Kidney (tissue), 14 donors: ENCODE data around the gene ZFAND3. TPM values are rescaled to one million over a fixed set of nuclear protein-coding genes. Genes with fewer than 3 reads are reported as not detected.

Experiments used
- DNase-seq, 5 donors: peaks; one replicate each; pipeline ENCODE4 v3.0.0-alpha.2; 2013 to 2020
- FAIRE-seq: peaks from 2 replicates; lab custom pipeline; 2012; peaks lifted over from hg19 to GRCh38; lab: Jason Lieb, UNC
- H3K27ac ChIP-seq, 2 donors: one replicate each; pipeline ENCODE4 v1.7.0; 2013; ENCODE audit warnings: low read depth in 2 of 2, low read length in 2 of 2, inconsistent platforms in 1 of 2
- H3K27me3 ChIP-seq: one replicate; pipeline ENCODE4 v1.7.1; 2013; ENCODE audit warnings: low read length, inconsistent platforms; ENCODE audit not compliant: control insufficient read depth, insufficient read depth
- H3K36me3 ChIP-seq, 3 donors: one replicate each; pipeline versions ENCODE4 v1.7.0 to v1.7.1; 2013; ENCODE audit warnings: low read length in 3 of 3, control low read depth in 1 of 3, inconsistent platforms in 1 of 3; ENCODE audit not compliant: insufficient read depth in 3 of 3, control insufficient read depth in 2 of 3
- H3K4me1 ChIP-seq, 3 donors: one replicate each; pipeline versions ENCODE4 v1.7.0 to v1.7.1; 2013; ENCODE audit warnings: low read length in 3 of 3, inconsistent platforms in 1 of 3, low read depth in 1 of 3; ENCODE audit not compliant: control insufficient read depth in 2 of 3, insufficient read depth in 2 of 3
- H3K4me3 ChIP-seq, 3 donors: one replicate each; pipeline versions ENCODE4 v1.7.0 to v1.8.1; 2013; ENCODE audit warnings: low read length in 3 of 3, control low read depth in 1 of 3, inconsistent platforms in 1 of 3
- H3K9ac ChIP-seq, 3 donors: one replicate each; pipeline versions ENCODE4 v1.7.0 to v1.7.1; 2013; ENCODE audit warnings: low read length in 3 of 3, control low read depth in 1 of 3, inconsistent platforms in 1 of 3
- H3K9me3 ChIP-seq, 3 donors: one replicate each; pipeline versions ENCODE4 v1.7.0 to v1.7.1; 2013; ENCODE audit warnings: low read length in 3 of 3, control low read depth in 1 of 3, inconsistent platforms in 1 of 3; ENCODE audit not compliant: control insufficient read depth in 2 of 3, insufficient read depth in 1 of 3
- intact Hi-C: fragments of 100-400 bp; cut with DNase I; formaldehyde crosslinking; loops from one replicate; pipeline ENCODE4 v1.11.1; 2022
- polyA plus RNA-seq: library from polyadenylated mRNA; stranded (reverse); fragments of 350-450 nt; fragmentation: Illumina TruSeq; extraction: RNeasy Lipid Tissue Mini Kit (QIAGEN cat#74804); gene quantifications from one replicate; pipeline ENCODE4 v1.2.3, GENCODE V29; 2014; ENCODE audit warnings: low read depth, low replicate concordance; ENCODE audit not compliant: insufficient read depth
- total RNA-seq: library from RNA; stranded (reverse); fragmentation: NEBNext Ultra II Directional; extraction: Animal tissue kit (Norgen Biotek cat#: 25700); gene quantifications from one replicate; pipeline ENCODE4 v1.2.1, GENCODE V29; 2021
- TF ChIP-seq, protein P1 (sequence below): IDR thresholded peaks from 3 replicates; pipeline ENCODE4 v1.5.1; 2012; ENCODE audit warnings: mild to moderate bottlenecking, moderate library complexity, borderline replicate concordance; ENCODE audit not compliant: insufficient read depth; ENCODE audit errors: extremely low read depth
- donor health status: control.
- donor health status: control.
- donor health status: control.
- donor health status: control.
- donor health status: control.
- donor health status: DM: yes; HTN: yes; CAD: no.
- donor health status: Normal renal cell carcinoma (clear cell type).

ZFAND3 gene
- total and polyA plus RNA-seq, 2 donors from 2014 or later: 44.6 to 104 TPM

DNA sequence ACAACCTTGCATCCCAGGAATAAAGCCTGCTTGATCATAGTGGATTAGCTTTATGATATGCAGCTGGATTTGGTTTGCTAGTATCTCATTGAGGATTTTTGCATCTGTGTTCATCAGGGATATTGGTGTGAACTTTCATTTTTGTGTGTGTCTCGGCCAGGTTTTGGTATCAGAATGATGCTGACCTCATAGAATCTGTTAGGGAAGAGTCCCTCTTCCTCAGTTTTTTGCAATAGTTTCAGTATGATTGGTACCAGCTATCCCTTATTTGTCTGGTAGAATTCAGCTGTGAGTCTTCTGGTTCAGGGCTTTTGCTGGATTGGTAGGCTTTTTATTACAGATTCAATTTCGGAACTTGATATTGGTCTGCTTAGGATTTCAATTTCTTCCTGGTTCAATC lies 132.5 kb downstream of the ZFAND3 start:
- H3K4me3 ChIP-seq: no peak overlapping the region
- TF ChIP-seq, protein P1, sequence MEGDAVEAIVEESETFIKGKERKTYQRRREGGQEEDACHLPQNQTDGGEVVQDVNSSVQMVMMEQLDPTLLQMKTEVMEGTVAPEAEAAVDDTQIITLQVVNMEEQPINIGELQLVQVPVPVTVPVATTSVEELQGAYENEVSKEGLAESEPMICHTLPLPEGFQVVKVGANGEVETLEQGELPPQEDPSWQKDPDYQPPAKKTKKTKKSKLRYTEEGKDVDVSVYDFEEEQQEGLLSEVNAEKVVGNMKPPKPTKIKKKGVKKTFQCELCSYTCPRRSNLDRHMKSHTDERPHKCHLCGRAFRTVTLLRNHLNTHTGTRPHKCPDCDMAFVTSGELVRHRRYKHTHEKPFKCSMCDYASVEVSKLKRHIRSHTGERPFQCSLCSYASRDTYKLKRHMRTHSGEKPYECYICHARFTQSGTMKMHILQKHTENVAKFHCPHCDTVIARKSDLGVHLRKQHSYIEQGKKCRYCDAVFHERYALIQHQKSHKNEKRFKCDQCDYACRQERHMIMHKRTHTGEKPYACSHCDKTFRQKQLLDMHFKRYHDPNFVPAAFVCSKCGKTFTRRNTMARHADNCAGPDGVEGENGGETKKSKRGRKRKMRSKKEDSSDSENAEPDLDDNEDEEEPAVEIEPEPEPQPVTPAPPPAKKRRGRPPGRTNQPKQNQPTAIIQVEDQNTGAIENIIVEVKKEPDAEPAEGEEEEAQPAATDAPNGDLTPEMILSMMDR: no peak
- DNase-seq (no peak), FAIRE-seq (no peak)
- H3K27ac ChIP-seq: no peak overlapping the region
- intact Hi-C loops: no loop called here
- no peaks in the 10 kb centered on the region for H3K36me3 ChIP-seq
- peaks cover 0 to 9% (median 2%) of the 10 kb centered on the region in 3 donors for H3K4me1 ChIP-seq
- no peak overlapping the region for H3K9ac ChIP-seq
- H3K9me3 ChIP-seq: no peaks in the 10 kb centered on the region
- no peaks in the 10 kb centered on the region for H3K27me3 ChIP-seq

- no peak overlapping the region for H3K27ac ChIP-seq
- no peak overlapping the region for H3K4me3 ChIP-seq
- TF ChIP-seq, protein P1: no peak
- intact Hi-C loops: no loop called here
- no peaks in the 10 kb centered on the region for H3K9me3 ChIP-seq
- DNase-seq (no peak), FAIRE-seq (no peak)
- no peak overlapping the region for H3K9ac ChIP-seq
- H3K27me3 ChIP-seq: no peaks in the 10 kb centered on the region
- H3K36me3 ChIP-seq: no peaks in the 10 kb centered on the region
- H3K4me1 ChIP-seq: peaks cover 0 to 5% (median 2%) of the 10 kb centered on the region in 3 donors
These were observed 135.3 kb downstream of the ZFAND3 start for GRCh38 chr6:37954791-37955190.

- no peak overlapping the region for H3K4me3 ChIP-seq
- DNase-seq: no peak
- TF ChIP-seq, protein P1: no peak
- no peaks in the 10 kb centered on the region for H3K9me3 ChIP-seq
- intact Hi-C loops: no loop called here
- no peak for FAIRE-seq
- no peak overlapping the region for H3K27ac ChIP-seq
- no peak overlapping the region for H3K9ac ChIP-seq
- H3K27me3 ChIP-seq: no peaks in the 10 kb centered on the region
- H3K36me3 ChIP-seq: no peaks in the 10 kb centered on the region
- peaks cover 0 to 5% (median 2%) of the 10 kb centered on the region in 3 donors for H3K4me1 ChIP-seq
These were observed 137.3 kb downstream of the ZFAND3 start for GRCh38 chr6:37956711-37957275.

DNA sequence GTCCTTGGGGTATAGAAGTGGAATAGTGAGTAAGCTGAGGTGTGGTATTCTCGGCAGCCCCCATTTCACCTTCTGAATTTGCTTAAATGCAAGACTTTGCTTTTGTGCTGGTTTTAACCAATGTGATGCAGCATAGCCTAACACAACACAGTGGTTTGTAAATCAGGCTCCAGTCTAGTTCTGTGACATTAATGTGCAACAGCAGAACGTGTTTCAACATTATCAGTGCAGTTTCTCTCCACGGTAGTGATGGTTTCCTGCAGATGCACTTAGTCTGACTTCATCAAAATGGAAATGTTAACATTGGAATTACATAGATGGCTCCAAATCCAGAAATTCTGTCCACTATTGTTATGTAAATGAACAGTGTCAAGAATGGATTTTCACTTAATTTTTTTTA lies 139.5 kb downstream of the ZFAND3 start:
- H3K9me3 ChIP-seq: no peaks in the 10 kb centered on the region
- no peak overlapping the region for H3K27ac ChIP-seq
- FAIRE-seq (no peak), DNase-seq (peak in 1 of 5 donors; percentile 10)
- TF ChIP-seq, protein P1: no peak
- intact Hi-C loops: no loop called here
- no peak overlapping the region for H3K4me3 ChIP-seq
- peaks cover 0 to 5% (median 2%) of the 10 kb centered on the region in 3 donors for H3K4me1 ChIP-seq
- no peaks in the 10 kb centered on the region for H3K27me3 ChIP-seq
- no peak overlapping the region for H3K9ac ChIP-seq
- no peaks in the 10 kb centered on the region for H3K36me3 ChIP-seq
